Stimulated activated CD8-positive, alpha-beta memory T cell treated with anti-CD3 and anti-CD28 coated beads, Interleukin-7, amount 100 ng/mL, for 24 hours (primary cell): Measurements from ENCODE around the gene SCN4A.
"Not testable (repeated sequence)": the region's sequence is repeated elsewhere in the genome, so short reads cannot be mapped to it uniquely, and the experiment has no call there.

ENCODE experiments used
- DNase-seq: peaks from one replicate; pipeline ENCODE4 v3.0.0-alpha.2; 2020; ENCODE audit warnings: low read depth

The SCN4A gene

GRCh38 chr17:63972796-63973195 lies at the start of gene SCN4A:
TSS of gene SCN4A (minus strand) at chr17:63972918. CDS start at chr17:63972841, 77 bp downstream.
- no peak for DNase-seq

- peak; percentile 69 for DNase-seq
Measured at GRCh38 chr17:64020056-64020766, 47.5 kb upstream of the SCN4A start, which contains the start of gene ICAM2. TSS of gene ICAM2 (minus strand) at chr17:64020633. CDS start at chr17:64006691, 13,942 bp downstream.

GRCh38 chr17:64019551-64019961 lies 46.8 kb upstream of the SCN4A start:
- not testable (repeated sequence) for DNase-seq

- no peak for DNase-seq
Measured at GRCh38 chr17:64017381-64017980, 44.8 kb upstream of the SCN4A start.

GRCh38 chr17:64016974-64017373 lies 44.3 kb upstream of the SCN4A start:
- no peak for DNase-seq

GRCh38 chr17:64016231-64016784 lies 43.6 kb upstream of the SCN4A start:
- no peak for DNase-seq

- DNase-seq = no peak
Measured at GRCh38 chr17:64015447-64015846, 42.7 kb upstream of the SCN4A start.

GRCh38 chr17:64009571-64010402 lies 37.1 kb upstream of the SCN4A start:
- DNase-seq = no peak

GRCh38 chr17:64008830-64009229 lies 36.1 kb upstream of the SCN4A start:
- DNase-seq = no peak

GRCh38 chr17:64008346-64008745 lies 35.6 kb upstream of the SCN4A start:
- no peak for DNase-seq

GRCh38 chr17:64007838-64008282 lies 35.1 kb upstream of the SCN4A start:
- no peak for DNase-seq

- DNase-seq = not testable (repeated sequence)
Measured at GRCh38 chr17:64007089-64007837, 34.5 kb upstream of the SCN4A start.

GRCh38 chr17:64006361-64007088 lies 33.8 kb upstream of the SCN4A start:
- no peak for DNase-seq

- DNase-seq = no peak
Measured at GRCh38 chr17:64005734-64006167, 33.0 kb upstream of the SCN4A start.

GRCh38 chr17:64004903-64005733 lies 32.4 kb upstream of the SCN4A start:
- no peak for DNase-seq

- DNase-seq = no peak
Measured at GRCh38 chr17:64004218-64004770, 31.6 kb upstream of the SCN4A start.

GRCh38 chr17:64003526-64004121 lies 30.9 kb upstream of the SCN4A start:
- no peak for DNase-seq

- DNase-seq = no peak
Measured at GRCh38 chr17:64002658-64003525, 30.2 kb upstream of the SCN4A start.
